ENCODE data around the gene HSPA9. TPM values are rescaled to one million over a fixed set of nuclear protein-coding genes. Genes with fewer than 3 reads are reported as not detected.

Gene HSPA9
- 394 and 568 TPM in 2 replicates for total RNA-seq (ENCODE audit: low replicate concordance)

DNA sequence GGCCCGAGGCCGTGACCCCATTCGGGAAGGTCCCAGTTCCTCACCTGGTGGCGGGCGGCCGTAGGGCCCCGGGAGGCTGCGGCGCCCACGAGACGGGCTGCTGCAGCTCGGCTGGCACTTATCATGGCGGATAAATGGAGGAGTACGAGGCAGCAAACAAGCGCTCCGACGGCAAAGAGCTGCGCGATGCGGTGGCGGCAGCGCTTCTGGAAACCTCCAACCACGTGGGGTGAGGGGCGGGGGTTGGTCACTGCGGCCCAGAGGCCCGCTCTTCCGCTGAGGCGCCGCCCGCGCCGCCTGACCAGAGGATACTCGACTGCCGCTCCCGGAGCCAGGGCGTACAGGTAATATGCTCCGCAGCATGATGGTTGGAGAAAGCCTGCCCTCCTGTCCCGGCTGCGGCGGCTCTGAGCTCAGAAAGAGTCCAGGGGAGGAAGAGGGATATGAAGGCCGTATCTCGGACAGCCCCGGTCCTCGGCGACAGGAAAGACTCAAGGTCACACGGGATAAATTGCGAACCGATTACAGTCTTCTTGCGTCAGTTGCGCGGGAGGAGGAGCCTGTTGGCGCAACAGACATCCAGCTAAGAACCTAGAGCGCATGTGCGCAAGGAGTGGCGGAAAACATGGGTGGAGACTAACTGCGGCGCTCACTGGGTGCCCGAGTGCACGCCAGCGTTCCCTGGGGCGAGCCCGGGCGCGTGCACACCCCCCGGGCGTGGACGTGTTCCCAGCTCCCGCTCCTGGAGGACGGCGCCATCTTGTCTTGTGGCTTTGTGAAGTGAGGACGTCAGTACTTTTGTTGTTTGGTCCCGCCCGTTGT lies at the start of gene HSPA9:
TSS of gene HSPA9 (minus strand) at position 208 of the 822 bp plus-strand sequence. CDS start at position 125, 83 bp downstream.
- DNase-seq (ENCODE audit: low read depth), result peak; percentile 100
- TF ChIP-seq, protein P1, sequence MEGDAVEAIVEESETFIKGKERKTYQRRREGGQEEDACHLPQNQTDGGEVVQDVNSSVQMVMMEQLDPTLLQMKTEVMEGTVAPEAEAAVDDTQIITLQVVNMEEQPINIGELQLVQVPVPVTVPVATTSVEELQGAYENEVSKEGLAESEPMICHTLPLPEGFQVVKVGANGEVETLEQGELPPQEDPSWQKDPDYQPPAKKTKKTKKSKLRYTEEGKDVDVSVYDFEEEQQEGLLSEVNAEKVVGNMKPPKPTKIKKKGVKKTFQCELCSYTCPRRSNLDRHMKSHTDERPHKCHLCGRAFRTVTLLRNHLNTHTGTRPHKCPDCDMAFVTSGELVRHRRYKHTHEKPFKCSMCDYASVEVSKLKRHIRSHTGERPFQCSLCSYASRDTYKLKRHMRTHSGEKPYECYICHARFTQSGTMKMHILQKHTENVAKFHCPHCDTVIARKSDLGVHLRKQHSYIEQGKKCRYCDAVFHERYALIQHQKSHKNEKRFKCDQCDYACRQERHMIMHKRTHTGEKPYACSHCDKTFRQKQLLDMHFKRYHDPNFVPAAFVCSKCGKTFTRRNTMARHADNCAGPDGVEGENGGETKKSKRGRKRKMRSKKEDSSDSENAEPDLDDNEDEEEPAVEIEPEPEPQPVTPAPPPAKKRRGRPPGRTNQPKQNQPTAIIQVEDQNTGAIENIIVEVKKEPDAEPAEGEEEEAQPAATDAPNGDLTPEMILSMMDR (IDR thresholded peaks at IDR 0.05; ENCODE audit: insufficient read depth, low read length), result peak; percentile 7
- H3K4me3 ChIP-seq (ENCODE audit: low read depth, low read length), result peak within 1 kb of the TSS; percentile 80

DNA sequence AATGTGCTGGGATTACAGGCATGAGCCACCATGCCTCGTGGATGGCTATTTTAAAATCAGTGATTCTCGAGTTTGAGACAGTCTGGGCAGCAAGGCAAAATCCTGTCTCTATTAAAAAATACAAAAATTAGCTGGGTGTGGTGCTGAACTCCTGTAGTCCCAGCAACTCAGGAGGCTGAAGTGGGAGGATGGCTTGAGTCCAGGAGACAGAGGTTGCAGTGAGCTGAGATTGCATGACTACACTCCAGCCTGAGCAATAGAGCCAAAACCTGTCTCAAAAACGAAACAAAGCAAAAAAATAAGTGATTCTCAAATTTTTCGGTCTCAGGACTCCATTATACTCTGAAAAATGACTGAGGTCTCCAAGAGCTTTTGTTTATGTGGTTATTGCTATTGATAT lies 47.9 kb upstream of the HSPA9 start:
- TF ChIP-seq, protein P1 (IDR thresholded peaks at IDR 0.05; ENCODE audit: insufficient read depth, low read length), result no peak

DNA sequence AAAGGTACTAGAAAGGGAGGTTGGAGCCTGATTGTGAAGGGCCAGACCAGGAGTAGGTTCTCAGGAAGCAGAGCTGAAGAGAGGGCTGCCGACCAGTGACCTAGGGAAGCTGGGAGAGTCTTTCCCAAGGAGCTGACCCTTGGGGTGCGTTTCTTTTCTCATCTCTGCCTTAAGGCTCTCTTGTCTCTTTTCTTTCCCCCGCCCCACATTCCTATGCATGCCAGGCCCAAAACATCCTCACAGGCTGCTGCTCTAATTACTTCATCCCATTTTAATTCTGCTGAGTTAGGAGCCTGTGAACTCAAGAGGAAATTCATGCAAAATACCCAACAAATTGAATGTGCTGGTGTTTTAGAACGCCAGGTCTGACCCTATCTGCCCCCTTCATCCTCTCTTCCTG lies 46.9 kb upstream of the HSPA9 start:
- TF ChIP-seq, protein P1 (IDR thresholded peaks at IDR 0.05; ENCODE audit: insufficient read depth, low read length), result no peak
- H3K4me3 ChIP-seq (ENCODE audit: low read depth, low read length), result no peak overlapping the region
- DNase-seq (ENCODE audit: low read depth), result no peak

More for the DNA sequence above, 47.9 kb upstream of the HSPA9 start:
- H3K4me3 ChIP-seq (ENCODE audit: low read depth, low read length), result peak overlapping the region; percentile 32
- DNase-seq (ENCODE audit: low read depth), result peak; percentile 92

DNA sequence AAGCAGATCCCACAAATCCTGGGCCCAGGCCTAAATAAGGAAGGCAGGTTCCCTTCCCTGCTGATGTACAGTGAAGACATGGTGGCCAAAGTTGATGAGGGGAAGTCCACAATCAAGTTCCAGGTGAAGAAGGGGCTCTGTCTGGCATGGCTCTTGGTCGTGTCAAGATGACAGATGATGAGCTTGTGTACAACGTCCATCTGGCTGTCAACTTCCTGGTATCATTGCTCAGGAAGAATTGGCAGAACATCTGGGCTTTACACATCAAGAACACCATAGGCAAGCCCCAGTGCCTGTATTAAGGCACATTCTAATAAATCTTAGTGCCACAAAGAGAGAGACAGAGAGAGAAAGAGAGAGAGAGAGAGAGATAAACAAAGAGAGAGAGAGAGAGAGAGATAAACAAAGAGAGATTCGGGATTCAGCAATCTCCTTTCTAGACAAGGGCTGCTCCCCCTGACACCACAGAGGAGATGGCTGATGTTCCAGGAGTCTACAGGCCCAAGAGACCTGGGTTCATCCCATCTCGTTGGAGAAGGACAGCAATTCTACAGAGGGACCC lies 45.5 kb upstream of the HSPA9 start:
- no peak overlapping the region for H3K4me3 ChIP-seq (ENCODE audit: low read depth, low read length)
- TF ChIP-seq, protein P1 (IDR thresholded peaks at IDR 0.05; ENCODE audit: insufficient read depth, low read length), result no peak
- no peak for DNase-seq (ENCODE audit: low read depth)

DNA sequence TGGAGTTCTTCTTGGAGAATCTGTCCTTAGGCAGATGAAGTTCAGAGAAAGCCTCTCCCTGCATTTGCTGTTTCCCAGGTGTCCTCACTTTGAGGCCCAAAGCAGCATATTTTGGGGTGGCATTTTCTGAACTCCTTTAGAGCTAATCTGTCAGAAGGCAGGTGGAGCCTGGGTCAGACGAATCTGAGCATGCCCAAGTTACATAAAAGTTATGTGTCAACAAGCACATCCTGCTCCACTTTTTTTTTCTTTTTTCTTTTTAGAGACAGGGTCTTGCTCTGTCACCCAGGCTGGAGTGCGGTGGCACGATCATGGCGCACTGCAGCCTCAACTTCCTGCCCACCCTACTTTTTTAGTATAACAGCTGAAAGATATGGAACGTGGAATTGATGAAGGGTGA lies 41.3 kb upstream of the HSPA9 start:
- TF ChIP-seq, protein P1 (IDR thresholded peaks at IDR 0.05; ENCODE audit: insufficient read depth, low read length), result no peak
- DNase-seq (ENCODE audit: low read depth), result no peak
- H3K4me3 ChIP-seq (ENCODE audit: low read depth, low read length), result no peak overlapping the region

DNA sequence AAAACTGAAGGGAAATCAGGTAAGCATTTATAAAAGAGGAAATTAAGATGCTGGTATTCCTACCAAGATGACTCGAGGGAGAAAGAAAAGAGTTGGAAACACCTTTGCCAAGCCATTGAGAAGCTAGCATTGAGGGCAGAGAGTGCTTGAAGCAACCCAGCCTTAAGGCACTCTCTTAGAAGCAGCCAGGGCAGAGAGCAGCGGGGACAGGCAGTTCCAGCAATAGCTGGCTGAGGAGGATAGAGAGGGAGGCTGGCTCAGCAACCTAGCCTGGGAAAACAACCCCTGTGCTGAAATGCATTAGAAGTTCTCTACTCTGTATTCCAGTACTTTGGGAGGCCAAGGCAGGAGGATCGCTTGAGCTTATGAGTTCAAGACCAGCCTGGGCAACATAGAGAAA lies 40.3 kb upstream of the HSPA9 start:
- DNase-seq (ENCODE audit: low read depth), result no peak
- no peak overlapping the region for H3K4me3 ChIP-seq (ENCODE audit: low read depth, low read length)
- TF ChIP-seq, protein P1 (IDR thresholded peaks at IDR 0.05; ENCODE audit: insufficient read depth, low read length), result no peak
